ENCODE results near the gene ZBTB7C.

DNA sequence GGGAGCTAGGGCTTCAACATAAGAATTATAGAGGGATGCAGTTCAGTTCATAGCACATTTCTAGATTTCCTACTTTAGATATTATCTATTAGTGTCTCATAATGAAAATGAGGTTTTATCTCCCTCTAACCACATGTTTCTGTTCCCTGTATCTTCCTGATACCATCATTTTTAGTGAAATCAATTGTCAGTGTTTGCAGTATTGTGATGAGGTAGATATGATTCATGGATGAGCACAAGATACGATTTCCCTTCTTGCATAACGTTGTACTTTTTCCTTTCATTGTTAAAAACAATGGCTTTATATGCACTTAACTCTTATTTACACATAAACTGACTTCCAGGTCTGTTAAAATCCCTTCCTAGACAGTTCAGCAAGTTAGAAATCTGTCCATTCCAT, 211.4 kb downstream of the ZBTB7C start:
- TF ChIP-seq YY1 (IDR thresholded peaks at IDR 0.05; ENCODE audit: insufficient read depth, insufficient read length) (no peak), SUZ12 (IDR thresholded peaks at IDR 0.05; ENCODE audit: extremely low read depth, insufficient read depth, insufficient read length) (no peak), ZNF274 (IDR thresholded peaks at IDR 0.05; ENCODE audit: low read depth, low read length) (no peak)

Measured in NT2/D1 (cell line).